Subcutaneous abdominal adipose tissue (tissue), 5 donors: ENCODE measurements around the gene SLC25A31.
A peak's percentile ranks its signal among the peaks of the same experiment; 100 is the strongest.

Experiments used
- H3K27ac ChIP-seq: one replicate; pipeline ENCODE4 v1.7.0; 2013; ENCODE audit warnings: low read depth, mild to moderate bottlenecking, inconsistent platforms, low read length, moderate library complexity
- H3K27me3 ChIP-seq, 5 donors: one replicate each; pipeline ENCODE4 v1.7.0; 2013; ENCODE audit warnings: low read length in 5 of 5, inconsistent platforms in 1 of 5; ENCODE audit not compliant: control insufficient read depth in 5 of 5, insufficient read depth in 4 of 5
- H3K36me3 ChIP-seq, 5 donors: one replicate each; pipeline ENCODE4 v1.7.0; 2013; ENCODE audit warnings: low read length in 5 of 5; ENCODE audit not compliant: control insufficient read depth in 5 of 5, insufficient read depth in 5 of 5
- H3K4me1 ChIP-seq, 5 donors: one replicate each; pipeline ENCODE4 v1.7.0; 2013; ENCODE audit warnings: low read length in 5 of 5, mild to moderate bottlenecking in 3 of 5, moderate library complexity in 1 of 5; ENCODE audit not compliant: control insufficient read depth in 5 of 5, insufficient read depth in 5 of 5
- H3K4me3 ChIP-seq, 5 donors: one replicate each; pipeline ENCODE4 v1.7.0; 2013; ENCODE audit warnings: low read length in 5 of 5, low read depth in 1 of 5
- H3K9ac ChIP-seq, 5 donors: one replicate each; pipeline ENCODE4 v1.7.0; 2013; ENCODE audit warnings: low read length in 5 of 5, mild to moderate bottlenecking in 4 of 5, moderate library complexity in 3 of 5
- H3K9me3 ChIP-seq, 5 donors: one replicate each; pipeline ENCODE4 v1.7.0; 2013; ENCODE audit warnings: low read length in 5 of 5; ENCODE audit not compliant: control insufficient read depth in 5 of 5
- donor health status: healthy.
- donor health status: healthy.
- donor health status: healthy.
- donor health status: healthy.
- donor health status: healthy.

Gene SLC25A31

DNA sequence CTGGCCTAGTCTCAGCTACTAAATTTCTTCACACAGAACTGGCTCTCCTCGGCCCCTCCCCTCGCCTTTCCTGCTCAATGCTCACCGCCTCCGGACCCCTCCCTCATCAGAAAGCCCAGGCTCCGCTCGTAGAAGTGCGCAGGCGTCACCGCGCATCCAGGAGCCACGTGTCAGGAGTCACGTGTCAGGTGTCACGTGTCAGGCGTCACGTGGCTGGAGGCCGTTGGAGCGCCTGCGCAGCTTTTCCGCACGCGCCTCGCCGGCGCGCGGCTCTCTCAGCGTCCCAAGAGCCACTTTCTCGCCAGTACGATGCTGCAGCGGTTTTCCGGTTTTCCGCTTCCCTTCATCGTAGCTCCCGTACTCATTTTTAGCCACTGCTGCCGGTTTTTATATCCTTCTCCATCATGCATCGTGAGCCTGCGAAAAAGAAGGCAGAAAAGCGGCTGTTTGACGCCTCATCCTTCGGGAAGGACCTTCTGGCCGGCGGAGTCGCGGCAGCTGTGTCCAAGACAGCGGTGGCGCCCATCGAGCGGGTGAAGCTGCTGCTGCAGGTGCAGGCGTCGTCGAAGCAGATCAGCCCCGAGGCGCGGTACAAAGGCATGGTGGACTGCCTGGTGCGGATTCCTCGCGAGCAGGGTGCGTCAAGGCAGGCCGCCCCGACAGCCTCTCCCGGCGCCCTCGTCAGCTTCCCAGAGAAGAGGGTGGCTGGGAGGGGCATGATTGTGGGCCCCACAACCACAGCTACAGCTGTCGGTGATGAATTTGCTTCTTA, at the start of gene SLC25A31:
Gene SLC25A31, plus strand, starts transcription at position 259 of the 772 bp plus-strand sequence. Its CDS starts 146 bp downstream, at position 405.
- no peak within 1 kb of the TSS for H3K9ac ChIP-seq
- no peak within 1 kb of the TSS for H3K4me3 ChIP-seq
- no peak within 1 kb of the TSS for H3K27ac ChIP-seq
- no peaks in the 10 kb centered on the region for H3K9me3 ChIP-seq
- no peaks in the 10 kb centered on the region for H3K36me3 ChIP-seq
- H3K4me1 ChIP-seq: no peaks in the 10 kb centered on the region
- H3K27me3 ChIP-seq: no peaks in the 10 kb centered on the region

DNA sequence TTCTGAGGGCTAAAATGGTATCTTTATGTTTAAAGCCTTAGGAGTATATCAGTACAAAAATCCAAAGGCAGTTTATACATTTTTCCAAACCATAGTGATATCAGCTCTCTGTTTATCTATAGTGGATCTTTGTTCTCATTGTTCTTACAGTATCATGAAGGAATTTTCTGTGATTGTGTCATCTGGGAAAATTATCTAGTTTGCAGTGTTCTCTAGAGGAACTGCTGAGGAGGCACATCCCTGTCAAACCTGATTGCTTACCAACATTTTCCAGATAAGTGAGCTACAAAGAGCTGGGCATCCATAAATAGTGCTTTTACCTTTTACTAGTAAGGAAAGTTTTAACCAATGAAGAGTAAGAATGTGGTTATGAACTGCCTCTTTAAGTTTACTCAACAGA, 44.9 kb upstream of the SLC25A31 start:
- Histone ChIP-seq H3K4me1 (no peaks in the 10 kb centered on the region), H3K4me3 (no peak overlapping the region), H3K9ac (no peak overlapping the region), H3K27ac (no peak overlapping the region), H3K9me3 (no peaks in the 10 kb centered on the region), H3K36me3 (peaks cover 0 to 12% (median 7%) of the 10 kb centered on the region in 5 donors), H3K27me3 (no peaks in the 10 kb centered on the region)

DNA sequence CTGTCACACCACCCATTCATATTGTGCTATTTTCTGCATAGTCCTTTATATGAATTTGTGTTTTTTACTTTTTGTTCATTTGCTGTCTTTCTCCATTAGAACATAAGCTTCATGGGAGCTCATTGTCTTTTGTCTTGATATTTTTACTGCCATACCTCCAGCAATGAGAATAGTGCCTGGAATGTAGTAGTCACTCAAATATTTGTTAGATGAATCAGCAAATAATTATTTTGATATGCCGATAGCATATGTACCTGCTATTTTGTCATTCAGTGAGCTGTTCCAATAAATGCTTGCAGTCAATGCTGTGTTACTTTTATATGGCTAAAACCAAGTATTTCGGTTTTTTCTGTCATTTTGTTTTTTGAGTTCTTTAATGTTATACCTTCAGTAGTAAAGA, 43.5 kb upstream of the SLC25A31 start:
- Histone ChIP-seq H3K27me3 (no peaks in the 10 kb centered on the region), H3K9ac (no peak overlapping the region), H3K9me3 (no peaks in the 10 kb centered on the region), H3K27ac (no peak overlapping the region), H3K36me3 (peaks cover 0 to 15% (median 7%) of the 10 kb centered on the region in 5 donors), H3K4me1 (no peaks in the 10 kb centered on the region), H3K4me3 (no peak overlapping the region)

DNA sequence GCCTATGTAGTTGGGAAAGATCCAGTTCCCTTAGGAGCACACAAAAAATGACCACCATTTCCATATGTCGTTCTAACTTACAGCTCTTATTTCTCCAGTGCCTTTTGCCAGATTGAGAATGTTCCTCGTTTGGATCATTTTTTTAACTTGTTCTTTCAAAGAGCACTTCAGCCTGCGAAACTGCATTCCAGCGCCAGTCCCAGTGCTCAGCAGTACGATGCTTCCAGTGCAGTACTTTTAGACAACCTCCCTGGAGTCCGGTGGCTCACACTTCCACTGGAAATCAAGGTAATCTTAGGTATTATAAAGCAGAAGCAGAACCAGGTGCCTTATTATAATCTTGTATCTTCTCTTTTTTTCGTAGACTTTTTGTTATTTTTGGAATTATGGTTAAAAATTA, 42.6 kb upstream of the SLC25A31 start:
- no peaks in the 10 kb centered on the region for H3K4me1 ChIP-seq

DNA sequence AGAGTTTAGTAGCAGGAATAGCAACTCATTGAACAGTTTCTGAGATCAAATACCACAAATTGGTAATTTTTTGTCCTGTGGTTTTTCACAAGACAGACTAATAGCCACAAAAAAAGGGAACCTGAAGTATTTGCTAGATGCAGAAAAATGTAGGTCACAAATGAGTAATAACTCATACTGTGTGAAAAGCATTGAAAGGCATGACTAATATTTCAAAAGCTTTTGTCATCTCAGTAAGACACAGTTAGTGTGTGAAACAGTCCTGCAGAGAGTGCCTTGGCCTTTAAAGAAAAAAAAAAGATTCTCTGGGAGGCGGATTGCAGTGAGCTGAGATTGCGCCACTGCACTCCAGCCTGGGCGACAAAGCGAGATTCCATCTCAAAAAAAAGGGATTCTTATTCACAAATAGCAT, 31.4 kb upstream of the SLC25A31 start:
- no peak overlapping the region for H3K27ac ChIP-seq
- H3K4me3 ChIP-seq: no peak overlapping the region
- H3K36me3 ChIP-seq: peaks cover 0 to 14% (median 0%) of the 10 kb centered on the region in 5 donors
- peaks cover 0 to 5% (median 2%) of the 10 kb centered on the region in 5 donors for H3K9me3 ChIP-seq
- H3K4me1 ChIP-seq: no peaks in the 10 kb centered on the region
- no peak overlapping the region for H3K9ac ChIP-seq
- H3K27me3 ChIP-seq: no peaks in the 10 kb centered on the region

More for the DNA sequence above, 42.6 kb upstream of the SLC25A31 start:
- H3K4me3 ChIP-seq: no peak overlapping the region
- H3K9me3 ChIP-seq: no peaks in the 10 kb centered on the region
- H3K27me3 ChIP-seq: no peaks in the 10 kb centered on the region
- H3K27ac ChIP-seq: no peak overlapping the region
- H3K9ac ChIP-seq: no peak overlapping the region
- H3K36me3 ChIP-seq: peaks cover 0 to 15% (median 12%) of the 10 kb centered on the region in 5 donors

DNA sequence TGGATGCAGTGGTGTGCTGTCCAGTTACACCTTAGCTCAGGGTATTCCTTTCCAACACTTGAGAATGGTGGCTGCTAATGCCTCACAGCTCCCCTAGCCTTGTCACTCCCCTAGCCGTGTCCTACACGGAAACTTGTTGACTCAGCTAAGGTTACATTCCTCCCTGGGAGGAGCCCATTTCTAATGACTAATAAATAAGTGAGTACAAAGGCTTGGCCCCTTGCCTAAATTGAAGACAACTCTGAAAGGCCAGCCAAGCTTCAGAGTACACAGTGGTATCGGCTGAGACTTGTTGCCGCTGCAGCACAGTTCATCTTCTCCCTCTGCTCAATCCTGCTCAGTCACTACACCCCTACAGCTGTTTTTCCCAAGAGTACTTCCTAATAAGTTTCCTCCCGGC, 21.2 kb upstream of the SLC25A31 start:
- Histone ChIP-seq H3K4me1 (peaks cover 0 to 4% (median 0%) of the 10 kb centered on the region in 5 donors), H3K27ac (no peak overlapping the region), H3K9me3 (no peaks in the 10 kb centered on the region), H3K27me3 (no peaks in the 10 kb centered on the region), H3K9ac (peak overlapping the region in 1 of 5 donors; percentile 37), H3K4me3 (no peak overlapping the region), H3K36me3 (peaks cover 5 to 29% (median 15%) of the 10 kb centered on the region in 5 donors)

DNA sequence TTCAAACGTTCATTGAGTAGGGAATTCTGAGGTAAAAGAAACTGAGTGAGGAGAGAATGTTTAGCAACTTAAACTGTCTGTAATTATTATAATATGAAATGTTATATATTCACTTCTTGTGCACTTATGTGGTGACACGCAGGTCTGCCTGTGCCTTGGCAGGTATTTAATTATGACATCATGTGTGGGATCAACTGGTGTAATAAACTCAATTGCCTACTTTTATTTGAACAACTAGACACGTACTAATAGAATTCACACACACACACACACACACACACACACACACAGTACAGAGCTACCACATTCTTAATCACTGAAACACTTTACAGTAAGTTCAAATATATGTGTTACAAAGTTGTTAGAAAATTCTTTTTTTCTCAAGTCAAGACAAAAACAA, 20.7 kb upstream of the SLC25A31 start:
- Histone ChIP-seq H3K27ac (no peak overlapping the region), H3K4me1 (peaks cover 0 to 4% (median 0%) of the 10 kb centered on the region in 5 donors), H3K9ac (no peak overlapping the region), H3K9me3 (no peaks in the 10 kb centered on the region), H3K4me3 (no peak overlapping the region), H3K36me3 (peaks cover 7 to 29% (median 15%) of the 10 kb centered on the region in 5 donors), H3K27me3 (no peaks in the 10 kb centered on the region)

DNA sequence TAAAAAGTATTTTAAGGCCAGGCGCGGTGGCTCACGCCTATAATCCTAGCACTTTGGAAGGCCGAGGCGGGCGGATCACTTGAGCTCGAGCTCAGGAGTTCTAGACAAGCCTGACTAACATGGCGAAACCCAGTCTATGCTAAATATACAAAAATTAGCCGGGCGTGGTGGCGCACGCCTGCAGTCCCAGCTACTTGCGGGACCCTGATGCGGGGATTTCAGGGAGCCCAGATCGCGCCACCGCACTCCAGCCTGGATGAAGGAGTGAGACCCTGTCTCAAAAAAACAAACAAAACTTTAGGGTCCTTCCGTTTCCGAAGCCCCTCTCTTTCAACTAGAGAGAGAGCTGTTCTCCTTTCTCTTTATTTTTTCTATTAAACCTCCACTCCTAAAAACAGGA, 1.2 kb downstream of the SLC25A31 start:
- Histone ChIP-seq H3K36me3 (no peaks in the 10 kb centered on the region), H3K27ac (no peak overlapping the region), H3K4me1 (no peaks in the 10 kb centered on the region), H3K27me3 (no peaks in the 10 kb centered on the region), H3K9me3 (no peaks in the 10 kb centered on the region), H3K4me3 (no peak overlapping the region), H3K9ac (no peak overlapping the region)

DNA sequence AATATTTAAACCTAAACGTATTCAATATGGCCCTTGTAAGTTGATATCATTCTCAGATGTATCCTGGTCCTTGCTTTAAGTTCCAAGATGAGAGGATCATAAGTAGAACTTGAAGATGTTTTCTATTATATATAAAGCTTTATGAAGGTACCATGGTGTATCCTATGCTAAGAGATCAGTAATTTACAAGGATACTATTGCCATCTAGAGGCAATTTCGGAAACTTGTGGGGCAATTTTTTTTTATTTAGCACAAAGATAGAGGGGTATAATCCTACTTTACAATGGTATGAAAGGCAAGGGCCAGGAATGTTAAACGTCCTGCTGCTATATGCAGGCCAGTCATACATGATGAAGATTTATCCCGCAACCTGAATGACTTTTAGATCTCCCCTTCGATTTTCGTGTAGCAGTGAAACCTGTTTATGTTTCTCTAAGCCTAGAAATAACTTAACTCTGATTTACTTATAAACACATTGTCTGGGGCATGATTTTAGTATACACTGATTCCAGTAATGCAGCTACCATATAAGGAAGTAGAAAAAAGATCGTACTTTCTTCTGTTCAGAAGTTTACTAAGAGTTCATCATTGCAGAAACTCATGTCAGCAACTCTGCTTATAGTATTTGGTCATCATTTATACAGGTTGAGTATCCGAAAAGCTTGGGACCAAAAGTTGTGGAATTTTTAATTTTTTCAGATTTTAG, 2.6 kb downstream of the SLC25A31 start:
- Histone ChIP-seq H3K27ac (no peak overlapping the region), H3K4me1 (no peaks in the 10 kb centered on the region), H3K9ac (no peak overlapping the region), H3K27me3 (peaks cover 0 to 4% (median 0%) of the 10 kb centered on the region in 5 donors), H3K4me3 (no peak overlapping the region), H3K36me3 (no peaks in the 10 kb centered on the region), H3K9me3 (no peaks in the 10 kb centered on the region)

DNA sequence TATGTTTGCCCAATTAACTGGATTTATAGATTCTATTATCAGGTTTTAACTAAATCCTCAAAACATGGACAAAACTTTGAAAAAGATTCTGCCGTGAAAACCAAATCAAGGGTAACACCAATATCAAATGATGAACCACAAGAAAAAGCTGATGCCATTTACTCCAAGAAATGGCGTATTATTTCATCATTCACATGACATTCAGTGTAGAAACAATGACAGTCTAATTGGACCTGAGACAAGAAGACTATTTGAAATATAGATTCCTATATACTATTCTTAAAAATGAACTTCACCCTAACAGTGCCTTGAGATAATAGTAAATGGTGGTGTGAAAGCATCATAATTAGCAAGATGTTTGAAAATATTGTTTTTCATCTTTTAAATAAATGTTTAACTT, 4.8 kb downstream of the SLC25A31 start:
- Histone ChIP-seq H3K9ac (no peak overlapping the region), H3K4me3 (no peak overlapping the region), H3K27me3 (peaks cover 0 to 4% (median 0%) of the 10 kb centered on the region in 5 donors), H3K27ac (no peak overlapping the region), H3K36me3 (no peaks in the 10 kb centered on the region), H3K4me1 (no peaks in the 10 kb centered on the region), H3K9me3 (no peaks in the 10 kb centered on the region)
